A673 (cell line): ENCODE data around the gene SPPL3. TPM values are rescaled to one million over a fixed set of nuclear protein-coding genes. Genes with fewer than 3 reads are reported as not detected.

Experiments
- BruUV-seq: library from RNA; stranded (reverse); fragments of 400-500 nt; replicated peaks from 2 replicates; lab custom pipeline; 2021; lab: Mats Ljungman, UMichigan
- CTCF ChIA-PET: fragments of 300-600 bp; sonication (Branson Sonifier 250); formaldehyde crosslinking; loops from one replicate; lab custom pipeline; 2022; ENCODE audit warnings: antibody characterized with exemption; lab: Charles Lee
- POLR2A ChIA-PET: fragments of 300-600 bp; sonication (Branson Sonifier 250); formaldehyde crosslinking; loops from one replicate; lab custom pipeline; 2022; ENCODE audit warnings: antibody characterized with exemption; ENCODE audit not compliant: low non-redundant PET; lab: Charles Lee
- DNase-seq: peaks from one replicate; pipeline ENCODE4 v3.0.0-alpha.2; 2015; ENCODE audit warnings: low spot score
- H3K27ac ChIP-seq: fragments of 200-600 bp; sonication (generic); 2 replicates; pipeline ENCODE4 v1.5.1; 2016; ENCODE audit warnings: mixed run types, low read depth, mild to moderate bottlenecking, mixed read lengths, antibody characterized with exemption, low read length; ENCODE audit not compliant: poor library complexity, severe bottlenecking
- H3K27me3 ChIP-seq: fragments of 200-600 bp; sonication (generic); replicated peaks from 2 replicates; pipeline ENCODE4 v1.6.1; 2017; ENCODE audit warnings: mixed run types, low read depth, mild to moderate bottlenecking, mixed read lengths, antibody characterized with exemption, low read length; ENCODE audit not compliant: insufficient read depth, poor library complexity
- H3K36me3 ChIP-seq: fragments of 200-600 bp; sonication (generic); 2 replicates; pipeline ENCODE4 v1.6.1; 2016; ENCODE audit warnings: mixed run types, mild to moderate bottlenecking, mixed read lengths, antibody characterized with exemption, low read length; ENCODE audit not compliant: insufficient read depth, poor library complexity, severe bottlenecking
- H3K4me1 ChIP-seq: fragments of 200-600 bp; sonication (generic); 2 replicates; pipeline ENCODE4 v1.6.1; 2017; ENCODE audit warnings: mixed run types, mild to moderate bottlenecking, mixed read lengths, antibody characterized with exemption, low read length; ENCODE audit not compliant: insufficient read depth, poor library complexity, severe bottlenecking
- H3K4me3 ChIP-seq: fragments of 200-600 bp; sonication (generic); 2 replicates; pipeline ENCODE4 v1.5.1; 2016; ENCODE audit warnings: low read depth, mixed run types, mild to moderate bottlenecking, mixed read lengths, low read length; ENCODE audit not compliant: poor library complexity, severe bottlenecking
- H3K9me3 ChIP-seq: fragments of 200-600 bp; sonication (generic); 2 replicates; pipeline ENCODE4 v1.6.1; 2016; ENCODE audit warnings: mixed run types, low read depth, mild to moderate bottlenecking, mixed read lengths, antibody characterized with exemption, low read length; ENCODE audit not compliant: poor library complexity, severe bottlenecking
- EZH2 ChIP-seq: fragments of 200-600 bp; sonication (generic); IDR thresholded peaks from 2 replicates; pipeline ENCODE4 v1.6.1; 2017; ENCODE audit warnings: borderline replicate concordance, low read depth, mild to moderate bottlenecking, mixed read lengths, antibody characterized with exemption, low read length; ENCODE audit not compliant: poor library complexity, severe bottlenecking
- intact Hi-C: fragments of 100-400 bp; cut with micrococcal nuclease; formaldehyde crosslinking; loops from one replicate; pipeline ENCODE4 v1.10.0; 2022; ENCODE audit not compliant: unreplicated experiment
- total RNA-seq: library from RNA; stranded (reverse); gene quantifications from 2 replicates; pipeline ENCODE4 v1.2.3, GENCODE V29; 2021
- TF ChIP-seq, protein P1 (sequence below): fragments of 300-800, 200-600 bp; sonication (generic); conservative IDR thresholded peaks from 2 replicates; pipeline ENCODE4 v1.5.1; 2017; ENCODE audit warnings: low read depth, mild to moderate bottlenecking, antibody characterized with exemption, low read length, moderate library complexity, mixed read lengths

SPPL3 gene
- total RNA-seq, 1 experiment from 2014 or later: 46.9 TPM

DNA sequence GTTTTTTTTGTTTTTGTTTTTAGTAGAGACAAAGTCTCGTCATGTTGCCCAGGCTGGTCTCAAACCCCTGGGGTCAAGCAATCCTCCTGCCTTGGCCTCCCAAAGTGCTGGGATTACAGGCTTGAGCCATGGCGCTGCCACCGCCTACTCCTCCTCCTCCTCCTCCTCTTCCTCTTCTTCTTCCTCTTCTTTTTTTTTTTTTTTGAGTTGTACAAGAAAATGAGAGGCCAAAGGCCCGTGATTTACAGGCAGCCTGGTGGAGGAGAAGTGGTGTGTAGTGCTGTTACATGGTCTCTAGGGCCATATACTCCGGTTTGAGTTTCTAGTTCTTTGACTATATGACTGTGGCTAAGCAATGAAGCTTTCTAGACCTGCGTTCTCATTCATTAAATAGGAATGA is 29.6 kb upstream of the SPPL3 start:
- no peak for DNase-seq
- Histone ChIP-seq H3K9me3 (no peaks in the 10 kb centered on the region), H3K27me3 (no peaks in the 10 kb centered on the region), H3K4me1 (no peaks in the 10 kb centered on the region), H3K4me3 (no peak overlapping the region), H3K36me3 (no peaks in the 10 kb centered on the region), H3K27ac (no peak overlapping the region)
- BruUV-seq: no TSS peak
- ChIA-PET CTCF (no interaction called here), POLR2A (no interaction called here)
- intact Hi-C loops: no loop called here
- TF ChIP-seq EZH2: no peak
- TF ChIP-seq, protein P1, sequence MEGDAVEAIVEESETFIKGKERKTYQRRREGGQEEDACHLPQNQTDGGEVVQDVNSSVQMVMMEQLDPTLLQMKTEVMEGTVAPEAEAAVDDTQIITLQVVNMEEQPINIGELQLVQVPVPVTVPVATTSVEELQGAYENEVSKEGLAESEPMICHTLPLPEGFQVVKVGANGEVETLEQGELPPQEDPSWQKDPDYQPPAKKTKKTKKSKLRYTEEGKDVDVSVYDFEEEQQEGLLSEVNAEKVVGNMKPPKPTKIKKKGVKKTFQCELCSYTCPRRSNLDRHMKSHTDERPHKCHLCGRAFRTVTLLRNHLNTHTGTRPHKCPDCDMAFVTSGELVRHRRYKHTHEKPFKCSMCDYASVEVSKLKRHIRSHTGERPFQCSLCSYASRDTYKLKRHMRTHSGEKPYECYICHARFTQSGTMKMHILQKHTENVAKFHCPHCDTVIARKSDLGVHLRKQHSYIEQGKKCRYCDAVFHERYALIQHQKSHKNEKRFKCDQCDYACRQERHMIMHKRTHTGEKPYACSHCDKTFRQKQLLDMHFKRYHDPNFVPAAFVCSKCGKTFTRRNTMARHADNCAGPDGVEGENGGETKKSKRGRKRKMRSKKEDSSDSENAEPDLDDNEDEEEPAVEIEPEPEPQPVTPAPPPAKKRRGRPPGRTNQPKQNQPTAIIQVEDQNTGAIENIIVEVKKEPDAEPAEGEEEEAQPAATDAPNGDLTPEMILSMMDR: no peak

DNA sequence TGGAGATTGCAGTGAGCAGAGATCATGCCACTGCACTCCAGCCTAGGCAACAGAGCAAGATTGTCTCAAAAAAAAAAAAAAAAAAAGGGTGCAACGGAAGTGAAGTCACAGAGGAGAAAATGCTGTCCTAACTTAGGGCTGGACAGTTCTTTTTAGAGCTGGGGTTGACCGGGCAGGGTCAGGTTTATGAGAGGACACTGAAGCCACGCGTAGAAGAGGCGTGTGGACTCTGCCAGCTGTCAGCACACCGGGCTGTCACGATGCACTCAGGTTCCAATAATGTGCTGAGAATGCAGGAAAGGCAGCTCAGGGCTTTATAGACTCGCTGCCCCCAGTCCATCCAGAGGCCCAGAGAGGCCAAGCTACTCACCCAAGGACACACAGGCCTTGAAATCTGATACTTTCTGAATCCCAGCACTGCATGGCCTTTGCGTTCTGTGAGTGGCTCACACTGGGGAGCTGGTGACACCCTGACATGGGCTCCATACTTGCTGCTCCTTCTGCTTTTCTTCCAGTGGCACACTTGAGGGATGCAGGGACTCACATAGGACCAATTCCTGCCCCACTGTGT is 28.9 kb upstream of the SPPL3 start:
- TF ChIP-seq, protein P1: no peak
- TF ChIP-seq EZH2: no peak
- H3K27me3 ChIP-seq: no peaks in the 10 kb centered on the region
- no peaks in the 10 kb centered on the region for H3K36me3 ChIP-seq
- H3K4me1 ChIP-seq: no peaks in the 10 kb centered on the region
- DNase-seq: no peak
- H3K4me3 ChIP-seq: no peak overlapping the region
- H3K9me3 ChIP-seq: no peaks in the 10 kb centered on the region
- CTCF ChIA-PET: interaction anchor here (0.7 kb wide), 1 partner anchor 21 kb away, joined by 8 read pairs; no protein-coding TSS in a partner anchor
- no TSS peak for BruUV-seq
- intact Hi-C loops: no loop called here
- H3K27ac ChIP-seq: no peak overlapping the region
- POLR2A ChIA-PET: no interaction called here

DNA sequence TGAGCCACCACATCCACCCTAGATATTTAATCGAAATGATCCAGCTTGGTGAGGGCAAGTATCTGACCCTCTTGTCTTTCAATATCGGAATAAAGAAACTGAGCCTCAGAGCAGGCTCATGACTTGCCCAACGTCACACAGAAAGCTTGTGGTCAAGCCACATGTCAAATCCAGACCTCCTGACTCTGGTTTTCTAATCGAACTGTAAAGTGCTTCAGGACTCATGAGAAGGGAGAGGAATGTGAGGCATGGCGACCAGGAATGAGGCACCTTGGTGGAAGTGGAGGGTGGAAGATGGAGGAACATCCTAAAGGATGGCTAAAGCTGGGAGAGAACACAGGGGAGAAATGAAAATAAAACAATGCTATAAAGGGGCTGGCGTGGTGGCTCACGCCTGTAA is 27.9 kb upstream of the SPPL3 start:
- no TSS peak for BruUV-seq
- H3K9me3 ChIP-seq: no peaks in the 10 kb centered on the region
- H3K27ac ChIP-seq: no peak overlapping the region
- TF ChIP-seq, protein P1: no peak
- no peak for DNase-seq
- POLR2A ChIA-PET: no interaction called here
- H3K27me3 ChIP-seq: no peaks in the 10 kb centered on the region
- H3K36me3 ChIP-seq: no peaks in the 10 kb centered on the region
- no peak overlapping the region for H3K4me3 ChIP-seq
- intact Hi-C loops: no loop called here
- no peaks in the 10 kb centered on the region for H3K4me1 ChIP-seq
- CTCF ChIA-PET: interaction anchor here (0.7 kb wide), 1 partner anchor 22 kb away, joined by 8 read pairs; no protein-coding TSS in a partner anchor
